Fibroblast of pulmonary artery (primary cell): ENCODE results near the gene KCNQ5.
A peak's percentile ranks its signal among the peaks of the same experiment; 100 is the strongest.
"Not testable (repeated sequence)": the region's sequence is repeated elsewhere in the genome, so short reads cannot be mapped to it uniquely, and the experiment has no call there.

ENCODE experiments used
- DNase-seq: peaks from one replicate; pipeline ENCODE4 v3.0.0-alpha.2; 2010; ENCODE audit warnings: low read depth
- H3K4me3 ChIP-seq: replicated peaks from 2 replicates; pipeline ENCODE4 v1.5.1; 2011; ENCODE audit warnings: low read depth, mild to moderate bottlenecking, control low read depth, low read length, moderate library complexity
- TF ChIP-seq, protein P1 (sequence below): IDR thresholded peaks from 2 replicates; pipeline ENCODE4 v1.5.1; 2011; ENCODE audit warnings: mild to moderate bottlenecking, control low read depth, low read length, inconsistent platforms; ENCODE audit errors: missing control alignments

Gene KCNQ5

DNA sequence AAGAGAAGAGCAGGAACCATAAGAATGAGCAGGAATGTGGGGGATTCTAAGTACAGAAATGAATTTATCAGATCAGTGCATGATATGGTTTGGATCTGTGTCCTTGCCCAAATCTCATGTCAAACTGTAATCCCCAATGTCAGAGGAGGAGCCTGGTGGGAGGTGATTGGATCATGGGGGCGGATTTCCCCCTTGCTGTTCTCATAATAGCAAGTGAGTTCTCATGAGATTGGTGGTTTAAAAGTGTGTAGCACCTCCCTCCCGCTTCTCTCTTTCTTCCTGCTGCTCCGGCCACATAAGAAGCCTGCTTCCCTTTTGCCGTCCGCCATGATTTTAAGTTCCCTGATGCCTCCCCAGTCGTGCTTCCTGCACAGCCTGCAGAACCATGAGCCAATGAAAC is 554.2 kb downstream of the KCNQ5 start:
- no peak for DNase-seq
- TF ChIP-seq, protein P1, sequence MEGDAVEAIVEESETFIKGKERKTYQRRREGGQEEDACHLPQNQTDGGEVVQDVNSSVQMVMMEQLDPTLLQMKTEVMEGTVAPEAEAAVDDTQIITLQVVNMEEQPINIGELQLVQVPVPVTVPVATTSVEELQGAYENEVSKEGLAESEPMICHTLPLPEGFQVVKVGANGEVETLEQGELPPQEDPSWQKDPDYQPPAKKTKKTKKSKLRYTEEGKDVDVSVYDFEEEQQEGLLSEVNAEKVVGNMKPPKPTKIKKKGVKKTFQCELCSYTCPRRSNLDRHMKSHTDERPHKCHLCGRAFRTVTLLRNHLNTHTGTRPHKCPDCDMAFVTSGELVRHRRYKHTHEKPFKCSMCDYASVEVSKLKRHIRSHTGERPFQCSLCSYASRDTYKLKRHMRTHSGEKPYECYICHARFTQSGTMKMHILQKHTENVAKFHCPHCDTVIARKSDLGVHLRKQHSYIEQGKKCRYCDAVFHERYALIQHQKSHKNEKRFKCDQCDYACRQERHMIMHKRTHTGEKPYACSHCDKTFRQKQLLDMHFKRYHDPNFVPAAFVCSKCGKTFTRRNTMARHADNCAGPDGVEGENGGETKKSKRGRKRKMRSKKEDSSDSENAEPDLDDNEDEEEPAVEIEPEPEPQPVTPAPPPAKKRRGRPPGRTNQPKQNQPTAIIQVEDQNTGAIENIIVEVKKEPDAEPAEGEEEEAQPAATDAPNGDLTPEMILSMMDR, result no peak
- H3K4me3 ChIP-seq, result no peak overlapping the region

DNA sequence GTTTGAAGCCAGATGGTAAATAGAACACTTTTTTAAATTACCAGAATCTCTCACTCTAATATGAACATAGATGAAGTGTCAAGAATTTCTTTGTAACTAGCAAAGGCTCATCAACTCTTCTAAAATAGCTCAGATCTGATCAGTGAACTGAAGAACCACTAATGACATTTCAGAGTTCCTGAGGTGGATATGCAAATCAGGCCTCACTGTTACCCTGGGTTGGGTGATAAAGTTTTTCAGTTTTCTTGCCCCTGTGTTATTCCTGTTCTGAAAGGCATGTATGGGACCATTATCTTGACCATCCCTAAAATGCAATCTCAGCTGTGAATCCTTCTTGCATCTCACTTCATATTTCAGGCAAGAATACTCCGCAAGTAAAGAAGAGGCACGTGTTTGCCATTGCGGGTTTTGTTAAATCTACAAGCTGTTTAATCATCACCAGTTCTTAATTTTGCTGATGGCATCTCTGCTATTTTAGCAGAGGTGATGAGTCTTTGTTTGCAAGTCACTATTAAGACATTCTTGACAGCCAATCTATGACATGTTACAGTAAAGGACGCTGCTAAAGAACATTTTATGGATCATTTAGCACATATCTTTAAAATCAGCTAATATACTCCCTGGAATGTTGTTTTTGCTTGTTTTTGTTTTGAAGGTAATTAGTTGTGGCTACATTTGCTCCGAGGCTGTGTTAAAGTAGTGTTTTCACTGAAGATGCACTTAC is 555.5 kb downstream of the KCNQ5 start:
- H3K4me3 ChIP-seq, result no peak overlapping the region
- DNase-seq, result no peak
- TF ChIP-seq, protein P1, result no peak

DNA sequence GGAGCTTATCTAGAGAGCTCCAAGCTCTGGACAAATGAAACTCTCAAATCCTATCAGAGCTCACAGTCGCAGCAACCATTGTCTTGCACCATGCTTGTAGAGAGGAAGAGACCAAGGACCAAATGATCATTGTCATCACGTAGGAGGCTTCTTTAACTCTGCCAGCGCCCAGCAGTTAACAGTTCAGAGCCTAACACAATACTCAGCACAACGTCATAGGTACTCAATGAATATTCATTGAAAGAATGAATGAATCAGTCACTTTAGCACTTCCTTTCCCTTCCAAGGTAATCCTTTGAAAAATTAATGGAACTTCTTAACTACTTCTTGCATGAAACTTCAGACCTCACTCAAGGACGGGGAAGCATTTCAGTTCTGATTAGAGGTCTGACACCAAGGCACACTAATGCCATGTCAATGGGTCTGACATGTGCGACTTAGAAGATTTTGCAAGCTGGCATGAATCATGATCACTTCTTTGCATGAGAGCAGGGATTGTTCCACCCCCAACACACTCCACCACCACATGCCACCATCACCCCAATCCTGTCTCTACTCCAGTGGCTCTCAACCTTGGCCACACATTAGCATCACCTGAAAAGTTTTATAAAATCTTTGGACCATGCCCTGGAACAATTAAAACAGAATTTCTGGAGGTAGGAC is 558.3 kb downstream of the KCNQ5 start:
- TF ChIP-seq, protein P1, result no peak
- H3K4me3 ChIP-seq, result no peak overlapping the region
- no peak for DNase-seq

DNA sequence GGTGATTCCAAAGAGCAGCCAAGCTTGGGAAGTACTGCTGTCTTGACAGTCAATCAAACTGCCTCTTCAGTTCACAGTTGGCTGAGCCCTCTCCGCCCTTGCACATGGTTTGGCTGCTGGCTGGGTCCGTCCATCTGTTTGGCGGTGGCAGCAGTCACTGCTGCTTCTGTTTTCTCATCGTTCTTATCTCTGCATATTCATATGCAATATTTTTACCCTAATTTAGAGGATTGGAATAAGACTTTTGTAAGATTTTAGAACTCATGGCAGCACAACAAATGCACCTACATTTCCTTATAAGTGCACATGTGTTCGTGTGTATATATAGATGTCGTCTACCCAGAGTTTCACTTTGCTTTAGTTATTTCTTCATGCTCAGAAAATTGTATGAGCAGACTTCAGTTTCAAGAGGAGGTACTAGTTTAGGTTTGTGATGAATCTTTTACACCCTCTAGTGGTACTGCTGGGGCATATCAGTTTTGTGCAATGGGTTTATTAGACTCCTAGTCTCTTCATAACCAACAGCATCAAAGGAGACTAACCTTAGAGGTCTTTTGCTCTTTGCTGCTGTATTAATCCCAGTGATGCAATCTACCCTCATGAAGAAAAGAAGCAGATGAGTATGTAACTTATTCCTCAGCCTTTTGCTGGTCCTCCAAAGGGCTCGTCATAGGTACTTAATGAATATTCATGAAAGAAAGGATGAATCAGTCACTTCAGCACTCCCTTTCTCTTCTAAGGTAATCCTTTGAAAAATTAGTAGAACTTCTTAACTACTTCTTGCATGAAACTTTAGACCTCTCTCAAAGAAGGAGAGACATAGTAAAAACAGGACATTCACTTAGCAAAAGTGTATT is 559.1 kb downstream of the KCNQ5 start:
- H3K4me3 ChIP-seq, result peak overlapping the region; percentile 51
- TF ChIP-seq, protein P1, result peak; percentile 95
- DNase-seq, result peak; percentile 85

DNA sequence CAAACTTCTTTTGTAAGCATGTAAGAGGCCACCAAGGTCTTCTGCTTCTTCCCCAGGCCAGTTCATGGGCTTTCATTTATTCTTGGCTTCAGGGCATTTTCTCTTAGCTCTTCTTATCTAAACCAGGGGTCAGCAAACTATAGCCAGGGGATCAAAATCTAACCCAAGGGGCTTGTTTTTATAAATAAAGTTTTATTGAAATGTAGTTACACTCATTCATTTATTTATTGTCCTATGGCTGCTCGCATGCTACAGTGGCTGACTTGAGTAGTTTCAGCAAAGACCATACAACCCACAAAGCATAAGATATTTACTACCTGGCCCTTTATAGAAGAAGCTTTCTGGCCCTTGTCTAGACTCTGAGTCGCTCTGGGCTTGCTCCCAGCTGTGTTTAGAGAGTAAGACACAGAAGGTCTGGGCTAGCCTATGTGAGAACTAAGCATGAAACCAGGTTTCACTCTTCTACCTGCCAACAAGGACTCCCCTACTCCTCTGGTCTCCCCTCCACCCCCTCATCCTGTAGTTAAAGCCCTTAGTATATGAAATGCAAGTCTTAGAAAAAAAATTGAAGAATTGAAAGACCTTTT is 560.2 kb downstream of the KCNQ5 start:
- DNase-seq, result no peak
- TF ChIP-seq, protein P1, result no peak
- no peak overlapping the region for H3K4me3 ChIP-seq

DNA sequence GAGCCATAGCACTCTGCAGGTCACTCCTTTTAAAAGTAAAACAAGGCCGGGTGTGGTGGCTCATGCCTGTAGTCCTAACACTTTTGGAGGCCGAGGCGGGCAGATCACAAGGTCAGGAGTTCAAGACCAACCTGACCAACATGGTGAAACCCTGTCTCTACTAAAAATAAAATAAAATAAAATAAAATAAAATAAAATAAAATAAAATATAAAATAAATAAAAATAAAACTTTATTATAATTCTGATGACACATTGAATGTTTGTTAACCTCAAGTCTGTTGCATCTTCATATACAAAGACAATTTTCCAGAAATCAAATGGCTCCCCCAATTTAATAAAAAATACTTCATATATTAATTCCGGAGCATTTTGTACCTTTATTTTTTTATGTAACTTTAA is 571.4 kb downstream of the KCNQ5 start:
- not testable (repeated sequence) for DNase-seq, H3K4me3 ChIP-seq

DNA sequence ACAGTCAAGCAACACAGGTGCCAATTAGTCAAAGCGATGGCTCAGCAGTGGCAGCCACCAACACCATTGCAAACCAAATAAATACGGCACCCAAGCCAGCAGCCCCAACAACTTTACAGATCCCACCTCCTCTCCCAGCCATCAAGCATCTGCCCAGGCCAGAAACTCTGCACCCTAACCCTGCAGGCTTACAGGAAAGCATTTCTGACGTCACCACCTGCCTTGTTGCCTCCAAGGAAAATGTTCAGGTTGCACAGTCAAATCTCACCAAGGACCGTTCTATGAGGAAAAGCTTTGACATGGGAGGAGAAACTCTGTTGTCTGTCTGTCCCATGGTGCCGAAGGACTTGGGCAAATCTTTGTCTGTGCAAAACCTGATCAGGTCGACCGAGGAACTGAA is 572.9 kb downstream of the KCNQ5 start:
- no peak overlapping the region for H3K4me3 ChIP-seq
- TF ChIP-seq, protein P1, result no peak

More for the DNA sequence above, 572.9 kb downstream of the KCNQ5 start:
- no peak for DNase-seq
